ENCODE data around the gene BCR.

DNA sequence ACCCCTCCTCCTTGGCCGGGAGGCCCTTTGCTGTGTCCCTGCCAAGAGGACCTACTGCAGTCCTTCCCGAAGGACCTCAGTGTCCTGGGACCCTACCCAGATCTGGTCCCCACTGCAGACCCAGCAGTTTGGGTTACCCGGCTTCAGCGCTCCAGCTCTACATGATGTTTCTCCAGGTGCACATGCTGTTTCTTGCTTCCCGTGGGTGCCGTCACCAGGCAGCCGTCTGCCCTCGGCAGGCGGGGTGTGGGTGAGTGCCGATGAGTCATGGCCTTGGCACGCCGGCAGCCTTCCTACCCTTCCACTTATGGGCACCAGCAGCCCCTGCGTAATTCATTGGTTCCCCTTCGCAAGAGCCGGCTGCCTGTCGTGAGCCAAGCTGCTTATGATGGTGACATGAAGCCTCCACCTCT lies 101.8 kb downstream of the BCR start:
- TF ChIP-seq EP300 (conservative IDR thresholded peaks at IDR 0.05; ENCODE audit: poor library complexity, severe bottlenecking): no peak
- no peak for TF ChIP-seq CTCF (IDR thresholded peaks at IDR 0.05; ENCODE audit: poor library complexity, severe bottlenecking)
- TF ChIP-seq EZH2 (IDR thresholded peaks at IDR 0.05; ENCODE audit: borderline replicate concordance, insufficient read depth, low read length, poor library complexity, severe bottlenecking): no peak
- no peak for TF ChIP-seq TAF1 (IDR thresholded peaks at IDR 0.05; ENCODE audit: low read depth)
- no peak for TF ChIP-seq POLR2AphosphoS5 (IDR thresholded peaks at IDR 0.05)
- no peak for TF ChIP-seq RAD21 (conservative IDR thresholded peaks at IDR 0.05)
